ENCODE data around the gene GGTA1. TPM values are rescaled to one million over a fixed set of nuclear protein-coding genes. Genes with fewer than 3 reads are reported as not detected.
"Not testable (repeated sequence)": the region's sequence is repeated elsewhere in the genome, so short reads cannot be mapped to it uniquely, and the experiment has no call there.

The GGTA1 gene
- total RNA-seq, 6 experiments from 2014 or later = not detected

DNA sequence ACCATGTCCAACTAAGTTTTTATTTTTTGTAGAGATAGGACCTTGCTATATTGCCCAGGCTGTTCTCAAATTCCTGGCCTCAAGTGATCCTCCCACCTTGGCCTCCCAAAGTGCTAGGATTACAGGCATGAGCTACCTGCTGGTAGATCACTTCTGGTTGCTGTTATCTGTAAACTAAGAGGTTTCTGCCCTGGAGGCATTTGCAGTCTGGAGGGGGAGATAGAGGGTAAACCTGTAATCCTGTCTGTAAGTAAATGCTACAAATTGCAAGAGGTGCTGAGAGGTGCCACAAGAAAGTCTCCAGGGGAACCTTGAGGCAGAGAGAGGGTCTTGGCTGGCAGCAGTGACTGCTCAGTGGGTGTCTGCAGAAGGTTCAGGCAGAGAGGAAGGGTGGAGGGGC is 29.0 kb upstream of the GGTA1 start:
- Mint-ChIP-seq H3K27me3 (ENCODE audit: insufficient read depth) (peaks cover 12% of the 10 kb centered on the region), H3K4me3 (no peak overlapping the region), H3K36me3 (ENCODE audit: low read depth) (no peaks in the 10 kb centered on the region), H3K4me1 (ENCODE audit: low read depth) (peaks cover 17% of the 10 kb centered on the region), H3K27ac (peak overlapping the region; percentile 10; the same call in 1 of the 2 replicates), H3K9me3 (no peaks in the 10 kb centered on the region)
- TF ChIP-seq, protein P1, sequence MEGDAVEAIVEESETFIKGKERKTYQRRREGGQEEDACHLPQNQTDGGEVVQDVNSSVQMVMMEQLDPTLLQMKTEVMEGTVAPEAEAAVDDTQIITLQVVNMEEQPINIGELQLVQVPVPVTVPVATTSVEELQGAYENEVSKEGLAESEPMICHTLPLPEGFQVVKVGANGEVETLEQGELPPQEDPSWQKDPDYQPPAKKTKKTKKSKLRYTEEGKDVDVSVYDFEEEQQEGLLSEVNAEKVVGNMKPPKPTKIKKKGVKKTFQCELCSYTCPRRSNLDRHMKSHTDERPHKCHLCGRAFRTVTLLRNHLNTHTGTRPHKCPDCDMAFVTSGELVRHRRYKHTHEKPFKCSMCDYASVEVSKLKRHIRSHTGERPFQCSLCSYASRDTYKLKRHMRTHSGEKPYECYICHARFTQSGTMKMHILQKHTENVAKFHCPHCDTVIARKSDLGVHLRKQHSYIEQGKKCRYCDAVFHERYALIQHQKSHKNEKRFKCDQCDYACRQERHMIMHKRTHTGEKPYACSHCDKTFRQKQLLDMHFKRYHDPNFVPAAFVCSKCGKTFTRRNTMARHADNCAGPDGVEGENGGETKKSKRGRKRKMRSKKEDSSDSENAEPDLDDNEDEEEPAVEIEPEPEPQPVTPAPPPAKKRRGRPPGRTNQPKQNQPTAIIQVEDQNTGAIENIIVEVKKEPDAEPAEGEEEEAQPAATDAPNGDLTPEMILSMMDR (IDR thresholded peaks at IDR 0.05) = no peak
- DNase-seq = no peak

DNA sequence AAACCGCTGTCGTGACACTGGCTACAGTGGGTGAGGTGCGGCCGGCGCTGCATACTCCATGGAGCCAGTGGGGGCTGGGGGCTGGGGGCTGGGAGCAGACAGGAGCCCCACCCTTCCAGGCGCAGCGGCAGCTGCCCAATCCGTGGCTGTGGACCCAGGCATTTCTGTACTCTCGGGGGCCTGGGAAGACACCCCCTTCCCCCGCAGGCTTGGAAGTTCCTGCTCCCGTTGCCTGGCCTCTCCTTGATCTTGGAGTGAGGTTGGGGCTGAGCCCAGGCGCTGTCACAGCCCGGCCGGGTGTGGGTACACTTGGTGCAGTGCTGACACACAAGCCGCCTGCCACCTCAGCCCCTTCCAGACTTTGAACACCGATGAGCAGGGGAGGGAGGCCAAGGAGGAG is 27.7 kb upstream of the GGTA1 start:
- H3K36me3 Mint-ChIP-seq (ENCODE audit: low read depth) = no peaks in the 10 kb centered on the region
- TF ChIP-seq, protein P1 (IDR thresholded peaks at IDR 0.05) = no peak
- peaks cover 17% of the 10 kb centered on the region for H3K4me1 Mint-ChIP-seq (ENCODE audit: low read depth)
- H3K27me3 Mint-ChIP-seq (ENCODE audit: insufficient read depth) = peaks cover 10% of the 10 kb centered on the region
- H3K27ac Mint-ChIP-seq = no peak overlapping the region
- DNase-seq = no peak
- H3K4me3 Mint-ChIP-seq = no peak overlapping the region
- peaks cover 2% of the 10 kb centered on the region for H3K9me3 Mint-ChIP-seq

DNA sequence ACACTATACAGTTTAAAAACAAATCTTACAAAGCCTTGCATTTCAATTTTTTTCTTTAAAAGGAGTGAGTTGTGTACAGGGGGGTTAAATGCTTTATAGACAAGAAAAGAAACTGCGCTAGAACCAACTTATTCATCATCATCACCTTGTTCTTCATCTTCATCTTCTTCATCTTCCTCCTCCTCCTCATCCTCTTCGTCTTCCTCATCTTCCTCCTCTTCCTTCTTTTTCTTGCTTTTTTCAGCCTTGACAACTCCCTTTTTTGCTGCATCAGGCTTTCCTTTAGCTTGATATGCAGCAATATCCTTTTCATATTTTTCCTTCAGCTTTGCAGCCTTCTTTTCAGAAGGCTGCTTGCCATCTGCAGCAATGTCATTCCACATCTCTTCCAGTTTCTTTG is 20.0 kb upstream of the GGTA1 start:
- H3K4me1 Mint-ChIP-seq (ENCODE audit: low read depth); H3K36me3 Mint-ChIP-seq (ENCODE audit: low read depth); H3K9me3 Mint-ChIP-seq; H3K27ac Mint-ChIP-seq; DNase-seq; H3K4me3 Mint-ChIP-seq: not testable (repeated sequence)
- peaks cover 33% of the 10 kb centered on the region for H3K27me3 Mint-ChIP-seq (ENCODE audit: insufficient read depth)

DNA sequence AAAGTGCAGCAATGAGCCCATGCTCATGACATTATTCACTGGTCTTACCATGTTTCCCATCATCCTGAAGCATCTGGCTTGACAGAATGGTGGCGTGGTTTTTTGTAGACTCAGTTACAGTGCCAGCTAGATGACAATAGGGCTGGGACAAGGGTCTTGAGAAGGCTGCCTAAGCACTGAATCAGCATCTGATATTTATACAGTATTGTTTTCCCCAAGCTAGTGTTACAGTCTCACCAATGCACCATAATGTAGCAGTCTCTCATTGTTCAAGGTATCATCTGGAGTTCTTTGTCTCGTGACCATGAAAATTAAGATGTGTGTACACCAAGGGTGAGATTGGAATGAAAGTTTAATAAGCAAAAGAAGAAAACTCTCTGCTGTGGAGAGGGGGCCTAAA is 19.0 kb upstream of the GGTA1 start:
- H3K27me3 Mint-ChIP-seq (ENCODE audit: insufficient read depth) = peaks cover 37% of the 10 kb centered on the region
- DNase-seq = no peak
- H3K36me3 Mint-ChIP-seq (ENCODE audit: low read depth) = no peaks in the 10 kb centered on the region

DNA sequence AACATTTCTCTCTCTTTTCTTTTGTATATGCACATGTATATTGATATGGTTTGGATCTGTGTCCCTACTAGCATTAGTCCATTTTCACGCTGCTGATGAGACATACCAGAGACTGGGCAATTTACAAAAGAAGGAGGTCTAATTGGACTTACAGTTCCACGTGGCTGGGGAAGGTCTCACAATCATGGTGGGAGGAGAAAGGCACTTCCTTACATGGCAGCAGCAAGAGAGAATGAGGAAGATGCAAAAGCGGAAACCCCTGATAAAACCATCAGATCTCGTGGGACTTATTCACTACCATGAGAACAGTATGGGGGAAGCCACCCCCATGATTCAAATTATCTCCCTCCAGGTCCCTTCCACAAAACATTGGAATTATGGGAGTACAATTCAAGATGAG is 13.5 kb upstream of the GGTA1 start:
- peaks cover 29% of the 10 kb centered on the region for H3K27me3 Mint-ChIP-seq (ENCODE audit: insufficient read depth)
- DNase-seq; H3K4me1 Mint-ChIP-seq (ENCODE audit: low read depth); H3K36me3 Mint-ChIP-seq (ENCODE audit: low read depth); H3K9me3 Mint-ChIP-seq; H3K27ac Mint-ChIP-seq; H3K4me3 Mint-ChIP-seq: not testable (repeated sequence)

More for the DNA sequence above, 19.0 kb upstream of the GGTA1 start:
- Mint-ChIP-seq H3K27ac (no peak overlapping the region), H3K9me3 (peaks cover 4% of the 10 kb centered on the region), H3K4me1 (ENCODE audit: low read depth) (no peaks in the 10 kb centered on the region), H3K4me3 (no peak overlapping the region)
- TF ChIP-seq, protein P1 (IDR thresholded peaks at IDR 0.05) = no peak

DNA sequence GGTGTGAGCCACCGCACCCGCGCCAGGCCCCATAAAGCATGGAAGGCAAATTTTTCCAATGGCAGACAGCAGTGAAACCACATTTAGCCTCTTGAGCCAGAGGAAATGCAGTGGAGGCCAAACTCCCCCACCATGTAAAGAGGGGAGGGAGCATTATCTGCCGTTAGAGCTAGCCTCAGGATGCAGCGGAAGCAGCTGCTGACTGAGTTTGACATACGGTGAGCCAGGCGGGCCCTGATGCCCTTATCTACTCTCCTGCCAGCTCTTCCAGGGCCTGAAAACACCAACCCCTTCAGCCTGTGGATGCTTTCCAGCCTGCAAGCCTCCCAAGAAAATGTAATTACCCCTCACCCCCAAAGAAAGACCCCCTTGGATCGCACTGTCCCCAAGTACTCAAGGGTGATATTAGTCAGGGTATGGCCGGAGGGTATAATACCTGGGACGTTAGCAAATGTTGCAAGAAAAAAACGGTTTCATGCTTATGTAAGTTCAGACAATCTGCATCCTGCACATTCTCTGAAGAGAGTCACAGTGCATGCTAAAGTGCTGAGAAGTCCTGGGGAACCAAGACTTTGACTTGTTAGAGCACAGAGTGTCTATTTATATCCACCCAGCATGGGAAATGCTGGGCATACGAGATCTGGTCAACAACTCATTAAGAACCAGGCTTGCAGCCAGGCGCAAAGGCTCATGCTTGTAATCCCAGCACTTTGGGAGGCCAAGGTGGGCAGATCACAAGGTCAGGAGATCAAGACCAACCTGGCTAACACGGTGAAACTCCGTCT is 11.3 kb upstream of the GGTA1 start:
- DNase-seq = peak; percentile 39
- Mint-ChIP-seq H3K9me3 (no peaks in the 10 kb centered on the region), H3K27ac (no peak overlapping the region), H3K4me1 (ENCODE audit: low read depth) (no peaks in the 10 kb centered on the region), H3K27me3 (ENCODE audit: insufficient read depth) (peaks cover 29% of the 10 kb centered on the region), H3K36me3 (ENCODE audit: low read depth) (no peaks in the 10 kb centered on the region), H3K4me3 (no peak overlapping the region)
- TF ChIP-seq, protein P1 (IDR thresholded peaks at IDR 0.05) = no peak

Measured in HFFc6 (cell line).